PC-3 (cell line): ENCODE data around the gene CPVL. TPM values are rescaled to one million over a fixed set of nuclear protein-coding genes. Genes with fewer than 3 reads are reported as not detected.

Experiments used
- ATAC-seq: fragments of 200-7000 bp; cut with Tn5 transposase; 2 replicates; pipeline ENCODE4 v1.9.1; 2020; ENCODE audit warnings: mild to moderate bottlenecking, moderate library complexity
- BruUV-seq: library from RNA; stranded (reverse); fragments of 400-500 nt; replicated peaks from 2 replicates; lab custom pipeline; 2021; lab: Mats Ljungman, UMichigan
- CTCF ChIA-PET: fragments of 300-600 bp; sonication (Branson Sonifier 250); formaldehyde crosslinking; loops from one replicate; lab custom pipeline; 2022; ENCODE audit warnings: antibody characterized with exemption; lab: Charles Lee
- POLR2A ChIA-PET: fragments of 300-600 bp; sonication (Branson Sonifier 250); formaldehyde crosslinking; loops from one replicate; lab custom pipeline; 2022; ENCODE audit warnings: antibody characterized with exemption; ENCODE audit not compliant: unreplicated experiment; lab: Charles Lee
- DNase-seq: peaks from one replicate; pipeline ENCODE4 v3.0.0-alpha.2; 2015
- H2AFZ ChIP-seq: fragments of 300-600 bp; sonication (generic); 2 replicates; pipeline ENCODE4 v1.6.0; 2016; ENCODE audit warnings: antibody characterized with exemption, low read length
- H3F3A ChIP-seq: fragments of 300-600 bp; sonication (generic); one replicate; pipeline ENCODE4 v1.6.0; 2017; ENCODE audit warnings: antibody characterized with exemption, low read length, control low read depth, mild to moderate bottlenecking; ENCODE audit not compliant: unreplicated experiment
- H3K27ac ChIP-seq: fragments of 300-600 bp; sonication (generic); 2 replicates; pipeline ENCODE4 v1.5.1; 2016; ENCODE audit warnings: mild to moderate bottlenecking, low read length
- H3K27me3 ChIP-seq: fragments of 300-600 bp; sonication (generic); 2 replicates; pipeline ENCODE4 v1.6.1; 2016; ENCODE audit warnings: low read length, mixed read lengths
- H3K36me3 ChIP-seq: fragments of 300-600 bp; sonication (generic); 2 replicates; pipeline ENCODE4 v1.6.1; 2016; ENCODE audit warnings: low read depth, mixed run types, low read length, mixed read lengths
- H3K4me1 ChIP-seq: fragments of 300-600 bp; sonication (generic); 2 replicates; pipeline ENCODE4 v1.5.1; 2016; ENCODE audit warnings: low read length; ENCODE audit not compliant: insufficient read depth
- H3K4me2 ChIP-seq: fragments of 300-600 bp; sonication (generic); 2 replicates; pipeline ENCODE4 v1.6.0; 2016; ENCODE audit warnings: low read length
- H3K4me3 ChIP-seq: fragments of 300-600 bp; sonication (generic); 2 replicates; pipeline ENCODE4 v1.5.1; 2016; ENCODE audit warnings: mild to moderate bottlenecking, low read length, mixed read lengths
- H3K79me2 ChIP-seq: fragments of 300-600 bp; sonication (generic); 2 replicates; pipeline ENCODE4 v1.6.1; 2017; ENCODE audit warnings: low read length, mixed read lengths
- H3K9ac ChIP-seq: fragments of 300-600 bp; sonication (generic); 2 replicates; pipeline ENCODE4 v1.6.0; 2016; ENCODE audit warnings: mild to moderate bottlenecking, low read length
- H3K9me2 ChIP-seq: fragments of 300-600 bp; sonication (generic); replicated peaks from 2 replicates; pipeline ENCODE4 v1.6.1; 2016; ENCODE audit warnings: mixed run types, low read length, mixed read lengths
- H3K9me3 ChIP-seq: fragments of 300-600 bp; sonication (generic); 2 replicates; pipeline ENCODE4 v1.6.1; 2016; ENCODE audit warnings: low read length, mixed read lengths
- H4K20me1 ChIP-seq: fragments of 300-600 bp; sonication (generic); 2 replicates; pipeline ENCODE4 v1.6.1; 2016; ENCODE audit warnings: low read length, mixed read lengths
- EZH2 ChIP-seq: fragments of 300-600 bp; sonication (generic); IDR thresholded peaks from one replicate; pipeline ENCODE4 v1.6.1; 2017; ENCODE audit warnings: antibody characterized with exemption, mild to moderate bottlenecking, low read length; ENCODE audit not compliant: unreplicated experiment
- EZH2phosphoT487 ChIP-seq: fragments of 300-600 bp; sonication (generic); IDR thresholded peaks from 2 replicates; pipeline ENCODE4 v1.6.1; 2018; ENCODE audit warnings: mild to moderate bottlenecking, antibody characterized with exemption, low read length, borderline replicate concordance
- intact Hi-C: fragments of 100-400 bp; cut with micrococcal nuclease; formaldehyde crosslinking; loops from 2 replicates; pipeline ENCODE4 v1.9.0; 2023
- total RNA-seq: library from RNA; depleted of rRNA; stranded (reverse); fragments of >200 nt; gene quantifications from 2 replicates; pipeline ENCODE4 v1.2.3, GENCODE V29; 2014
- TF ChIP-seq, protein P1 (sequence below): fragments of 300-600 bp; sonication (generic); conservative IDR thresholded peaks from 2 replicates; pipeline ENCODE4 v1.5.1; 2017; ENCODE audit warnings: antibody characterized with exemption, low read depth, mild to moderate bottlenecking, low read length

Gene CPVL
- total RNA-seq, 1 experiment from 2014 or later = 14.7 TPM

DNA sequence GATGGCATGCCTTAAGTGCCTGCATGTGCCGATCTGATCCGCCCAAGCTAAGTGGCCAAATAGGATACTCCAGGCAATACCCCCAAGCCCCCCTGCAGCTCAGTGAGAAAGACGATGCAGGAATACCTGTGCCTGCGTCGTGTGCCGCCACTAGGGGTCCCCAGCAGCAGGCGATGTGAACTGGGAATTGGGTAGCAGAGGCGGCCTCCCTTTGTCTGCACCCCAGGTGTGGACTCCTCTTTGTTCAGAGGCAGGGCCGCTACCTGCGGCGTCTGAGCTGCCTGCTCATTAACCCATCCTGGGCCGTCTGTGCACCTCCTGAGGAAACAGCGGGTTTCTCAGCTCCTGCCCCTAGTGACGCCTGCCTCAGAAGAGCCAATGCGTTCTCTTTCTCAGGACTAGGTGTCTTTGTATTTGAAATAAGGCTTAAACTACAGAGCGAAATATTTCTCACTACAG is 43.4 kb upstream of the CPVL start:
- DNase-seq = peak; percentile 62
- Histone ChIP-seq H3K9me3 (no peaks in the 10 kb centered on the region), H3K4me1 (peaks cover 18% of the 10 kb centered on the region), H3K27me3 (no peaks in the 10 kb centered on the region), H3F3A (no peaks in the 10 kb centered on the region), H3K36me3 (no peaks in the 10 kb centered on the region), H2AFZ (peak overlapping the region; percentile 75), H3K4me3 (peak overlapping the region; percentile 42; the same call in 1 of the 2 replicates), H3K79me2 (no peaks in the 10 kb centered on the region), H3K9me2 (no peaks in the 10 kb centered on the region), H3K4me2 (peak overlapping the region; percentile 77), H3K27ac (no peak overlapping the region; the same call in 1 of the 2 replicates), H3K9ac (no peak overlapping the region), H4K20me1 (no peaks in the 10 kb centered on the region)
- ATAC-seq = peak; percentile 64
- BruUV-seq = no TSS peak
- intact Hi-C loops = loop anchor here (1.0 to 10.0 kb wide), 9 partner anchors 43 to 415 kb away; partner anchors contain the start of genes CPVL and PRR15
- POLR2A ChIA-PET = interaction anchor here (0.5 to 1.0 kb wide), 2 partner anchors 83 to 103 kb away, joined by 5 read pairs; no protein-coding TSS in a partner anchor
- CTCF ChIA-PET = interaction anchor here (0.5 to 2.4 kb wide), 21 partner anchors 11 to 728 kb away, joined by 3 to 18 read pairs (median 4); partner anchors contain the start of gene CPVL
- no peak for TF ChIP-seq EZH2phosphoT487
- TF ChIP-seq, protein P1, sequence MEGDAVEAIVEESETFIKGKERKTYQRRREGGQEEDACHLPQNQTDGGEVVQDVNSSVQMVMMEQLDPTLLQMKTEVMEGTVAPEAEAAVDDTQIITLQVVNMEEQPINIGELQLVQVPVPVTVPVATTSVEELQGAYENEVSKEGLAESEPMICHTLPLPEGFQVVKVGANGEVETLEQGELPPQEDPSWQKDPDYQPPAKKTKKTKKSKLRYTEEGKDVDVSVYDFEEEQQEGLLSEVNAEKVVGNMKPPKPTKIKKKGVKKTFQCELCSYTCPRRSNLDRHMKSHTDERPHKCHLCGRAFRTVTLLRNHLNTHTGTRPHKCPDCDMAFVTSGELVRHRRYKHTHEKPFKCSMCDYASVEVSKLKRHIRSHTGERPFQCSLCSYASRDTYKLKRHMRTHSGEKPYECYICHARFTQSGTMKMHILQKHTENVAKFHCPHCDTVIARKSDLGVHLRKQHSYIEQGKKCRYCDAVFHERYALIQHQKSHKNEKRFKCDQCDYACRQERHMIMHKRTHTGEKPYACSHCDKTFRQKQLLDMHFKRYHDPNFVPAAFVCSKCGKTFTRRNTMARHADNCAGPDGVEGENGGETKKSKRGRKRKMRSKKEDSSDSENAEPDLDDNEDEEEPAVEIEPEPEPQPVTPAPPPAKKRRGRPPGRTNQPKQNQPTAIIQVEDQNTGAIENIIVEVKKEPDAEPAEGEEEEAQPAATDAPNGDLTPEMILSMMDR = peak; percentile 90

DNA sequence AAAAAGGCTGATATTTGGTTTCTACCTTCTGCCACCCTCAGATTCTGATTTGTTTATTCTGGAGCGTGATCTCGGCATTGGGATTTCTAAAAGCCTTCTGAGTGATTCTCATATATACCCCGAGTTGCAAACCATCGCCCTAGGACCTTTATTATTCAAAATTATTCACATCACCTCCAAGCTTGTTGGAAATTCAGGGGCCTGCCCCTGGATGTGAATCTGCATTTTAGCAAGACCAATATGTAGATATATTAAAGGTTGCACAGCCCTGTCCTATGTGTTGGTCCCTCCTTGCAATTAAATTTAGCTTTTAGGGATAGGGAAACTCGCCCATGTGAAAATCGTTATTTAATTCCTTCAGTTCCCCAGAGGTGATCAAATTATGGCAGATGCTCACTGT is 39.3 kb upstream of the CPVL start:
- H3K36me3 ChIP-seq = no peaks in the 10 kb centered on the region
- no peak overlapping the region for H3K9ac ChIP-seq
- DNase-seq = no peak
- no peaks in the 10 kb centered on the region for H3K9me3 ChIP-seq
- intact Hi-C loops = no loop called here
- TF ChIP-seq EZH2phosphoT487 (no peak), EZH2 (no peak)
- TF ChIP-seq, protein P1 = no peak
- no peaks in the 10 kb centered on the region for H3K79me2 ChIP-seq
- no peak overlapping the region for H3K27ac ChIP-seq
- BruUV-seq = no TSS peak
- H3K27me3 ChIP-seq = no peaks in the 10 kb centered on the region
- H3K4me2 ChIP-seq = no peak overlapping the region
- H2AFZ ChIP-seq = no peak overlapping the region
- H3F3A ChIP-seq = no peaks in the 10 kb centered on the region
- ATAC-seq = no peak
- no peak overlapping the region for H3K4me3 ChIP-seq
- H3K4me1 ChIP-seq = peaks cover 11% of the 10 kb centered on the region
- no peaks in the 10 kb centered on the region for H4K20me1 ChIP-seq
- no peaks in the 10 kb centered on the region for H3K9me2 ChIP-seq
- ChIA-PET CTCF (no interaction called here), POLR2A (no interaction called here)

DNA sequence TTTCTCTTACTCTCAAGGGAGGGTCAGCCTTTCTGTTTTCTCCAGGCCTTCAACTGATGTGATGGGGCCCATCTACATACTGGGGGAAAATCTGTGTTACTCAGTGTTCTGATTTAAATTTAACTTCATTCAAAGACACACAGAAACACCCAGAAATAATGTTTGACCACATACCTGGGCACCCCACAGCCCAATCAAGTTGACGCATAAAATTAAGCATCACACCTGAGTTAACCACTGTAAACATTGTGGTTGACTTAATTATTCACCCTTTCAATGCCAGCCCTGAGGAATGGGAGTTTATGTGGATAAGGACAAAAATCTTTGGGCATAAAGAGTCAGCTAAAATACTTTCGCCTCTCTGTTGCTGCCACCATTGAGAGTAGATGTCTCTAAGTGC is 38.3 kb upstream of the CPVL start:
- ATAC-seq (no peak), DNase-seq (no peak)
- Histone ChIP-seq H3K9ac (no peak overlapping the region), H3K4me2 (no peak overlapping the region), H3K36me3 (no peaks in the 10 kb centered on the region), H3F3A (no peaks in the 10 kb centered on the region), H4K20me1 (no peaks in the 10 kb centered on the region), H3K4me3 (no peak overlapping the region), H2AFZ (no peak overlapping the region), H3K27ac (no peak overlapping the region), H3K79me2 (no peaks in the 10 kb centered on the region), H3K9me2 (no peaks in the 10 kb centered on the region), H3K27me3 (no peaks in the 10 kb centered on the region), H3K4me1 (peaks cover 2% of the 10 kb centered on the region; the same call in 1 of the 2 replicates), H3K9me3 (no peaks in the 10 kb centered on the region)
- ChIA-PET CTCF (interaction anchor here (0.5 kb wide), 1 partner anchor 381 kb away, joined by 5 read pairs; no protein-coding TSS in a partner anchor), POLR2A (no interaction called here)
- no peak for TF ChIP-seq EZH2phosphoT487
- no peak for TF ChIP-seq EZH2
- TF ChIP-seq, protein P1 = no peak
- intact Hi-C loops = no loop called here
- BruUV-seq = no TSS peak
